Fibroblast of the aortic adventitia (primary cell): ENCODE data around the gene S100B. TPM values are rescaled to one million over a fixed set of nuclear protein-coding genes. Genes with fewer than 3 reads are reported as not detected.

Experiments
- DNase-seq: peaks from one replicate; pipeline ENCODE4 v3.0.0-alpha.2; 2010; ENCODE audit warnings: low read depth
- H3K4me3 ChIP-seq: 2 replicates; pipeline ENCODE4 v1.5.1; 2011; ENCODE audit warnings: low read depth, mild to moderate bottlenecking, control low read depth, low read length, moderate library complexity
- total RNA-seq: library from RNA; depleted of rRNA; stranded (reverse); fragments of >200 nt; gene quantifications from 2 replicates; pipeline ENCODE4 v1.2.3, GENCODE V29; 2012; ENCODE audit warnings: low replicate concordance
- TF ChIP-seq, protein P1 (sequence below): IDR thresholded peaks from 2 replicates; pipeline ENCODE4 v1.5.1; 2011; ENCODE audit warnings: mild to moderate bottlenecking, low read length, control low read depth, inconsistent platforms; ENCODE audit not compliant: insufficient read depth

The S100B gene
- total RNA-seq, 1 donor: 1.2 TPM

DNA sequence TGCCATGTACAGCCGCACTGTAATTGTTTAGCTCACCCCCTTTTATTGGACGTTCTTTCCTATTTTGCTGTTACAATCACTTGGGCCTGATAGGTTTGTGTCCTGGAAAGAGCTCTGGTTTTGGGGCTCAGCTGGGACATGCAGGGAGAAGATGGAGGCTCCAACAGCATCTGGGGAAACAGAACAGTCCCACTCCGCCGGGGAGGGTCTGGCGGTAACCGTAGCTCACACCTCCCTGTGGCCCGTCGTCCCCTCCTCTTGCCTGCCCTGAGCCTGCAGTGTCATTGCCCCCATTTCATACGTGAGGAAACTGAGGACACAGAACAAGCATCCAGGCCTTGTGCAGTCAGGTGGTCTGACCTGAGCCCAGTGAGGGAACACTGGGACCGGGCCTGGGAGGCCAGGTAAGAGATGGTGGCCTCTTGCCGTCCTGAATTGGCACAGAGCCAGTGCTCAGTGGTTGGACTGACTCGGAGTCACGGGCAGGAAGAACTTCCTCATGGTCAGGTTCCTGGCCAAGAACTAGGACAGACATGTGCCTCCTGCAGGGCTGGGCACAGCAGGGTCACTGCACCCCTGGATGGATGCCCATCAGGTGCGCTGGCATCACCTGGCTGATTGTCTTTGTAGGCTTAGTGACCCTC, 41.8 kb downstream of the S100B start:
- DNase-seq: no peak
- H3K4me3 ChIP-seq: no peak overlapping the region
- TF ChIP-seq, protein P1, sequence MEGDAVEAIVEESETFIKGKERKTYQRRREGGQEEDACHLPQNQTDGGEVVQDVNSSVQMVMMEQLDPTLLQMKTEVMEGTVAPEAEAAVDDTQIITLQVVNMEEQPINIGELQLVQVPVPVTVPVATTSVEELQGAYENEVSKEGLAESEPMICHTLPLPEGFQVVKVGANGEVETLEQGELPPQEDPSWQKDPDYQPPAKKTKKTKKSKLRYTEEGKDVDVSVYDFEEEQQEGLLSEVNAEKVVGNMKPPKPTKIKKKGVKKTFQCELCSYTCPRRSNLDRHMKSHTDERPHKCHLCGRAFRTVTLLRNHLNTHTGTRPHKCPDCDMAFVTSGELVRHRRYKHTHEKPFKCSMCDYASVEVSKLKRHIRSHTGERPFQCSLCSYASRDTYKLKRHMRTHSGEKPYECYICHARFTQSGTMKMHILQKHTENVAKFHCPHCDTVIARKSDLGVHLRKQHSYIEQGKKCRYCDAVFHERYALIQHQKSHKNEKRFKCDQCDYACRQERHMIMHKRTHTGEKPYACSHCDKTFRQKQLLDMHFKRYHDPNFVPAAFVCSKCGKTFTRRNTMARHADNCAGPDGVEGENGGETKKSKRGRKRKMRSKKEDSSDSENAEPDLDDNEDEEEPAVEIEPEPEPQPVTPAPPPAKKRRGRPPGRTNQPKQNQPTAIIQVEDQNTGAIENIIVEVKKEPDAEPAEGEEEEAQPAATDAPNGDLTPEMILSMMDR: no peak

DNA sequence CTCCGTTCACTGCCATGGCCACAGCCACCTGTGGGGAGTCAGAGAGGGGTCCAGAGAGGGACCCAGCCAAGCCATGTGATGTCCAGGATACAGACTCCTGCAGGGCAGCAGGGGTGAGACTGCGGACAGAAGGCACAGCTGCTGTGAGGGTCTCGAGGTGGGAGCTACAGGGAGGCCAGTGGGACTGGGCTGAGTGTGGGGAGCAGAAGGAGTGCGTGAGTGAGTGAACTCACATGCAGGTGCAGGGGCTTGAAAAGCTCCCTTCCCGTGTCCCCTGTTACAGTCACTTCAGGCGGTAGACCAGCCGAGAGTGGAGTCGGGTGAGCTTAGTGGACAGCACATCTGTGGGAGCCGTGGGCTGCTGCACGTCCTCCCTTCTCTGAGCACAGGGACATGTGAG, 42.4 kb downstream of the S100B start:
- TF ChIP-seq, protein P1: no peak
- no peak for DNase-seq
- no peak overlapping the region for H3K4me3 ChIP-seq

DNA sequence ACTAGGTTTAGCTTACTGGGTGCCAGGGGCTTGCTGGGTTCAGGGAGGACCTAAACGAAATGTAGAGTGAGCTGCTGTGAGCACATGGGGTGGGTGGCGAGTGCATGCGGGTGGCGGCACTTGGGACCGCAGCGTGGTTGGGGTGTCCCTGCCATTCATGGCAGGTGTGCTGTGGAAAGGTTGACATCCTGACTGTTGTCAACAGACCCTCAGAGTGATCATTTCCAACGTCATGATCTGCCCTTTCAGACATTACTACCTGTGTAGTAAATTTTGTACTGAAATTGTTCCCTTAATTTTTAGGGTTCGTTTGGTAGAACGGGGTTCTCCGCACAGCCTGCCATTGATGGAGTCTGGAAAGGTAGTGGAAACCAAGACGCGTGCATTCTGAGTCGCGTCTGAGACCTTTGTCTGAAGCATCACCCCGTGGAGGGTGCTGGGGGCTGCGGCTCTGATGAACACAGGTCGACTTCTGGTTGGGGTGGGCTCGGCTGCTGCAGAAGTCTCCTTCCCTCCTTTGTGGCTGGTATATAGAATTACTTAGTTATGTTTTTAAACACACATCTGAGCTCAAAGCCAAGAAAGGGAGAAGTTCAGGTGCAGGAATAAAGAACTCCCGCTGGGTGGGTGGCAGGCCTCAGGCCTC, 43.3 kb downstream of the S100B start:
- H3K4me3 ChIP-seq: no peak overlapping the region
- TF ChIP-seq, protein P1: no peak
- DNase-seq: no peak

DNA sequence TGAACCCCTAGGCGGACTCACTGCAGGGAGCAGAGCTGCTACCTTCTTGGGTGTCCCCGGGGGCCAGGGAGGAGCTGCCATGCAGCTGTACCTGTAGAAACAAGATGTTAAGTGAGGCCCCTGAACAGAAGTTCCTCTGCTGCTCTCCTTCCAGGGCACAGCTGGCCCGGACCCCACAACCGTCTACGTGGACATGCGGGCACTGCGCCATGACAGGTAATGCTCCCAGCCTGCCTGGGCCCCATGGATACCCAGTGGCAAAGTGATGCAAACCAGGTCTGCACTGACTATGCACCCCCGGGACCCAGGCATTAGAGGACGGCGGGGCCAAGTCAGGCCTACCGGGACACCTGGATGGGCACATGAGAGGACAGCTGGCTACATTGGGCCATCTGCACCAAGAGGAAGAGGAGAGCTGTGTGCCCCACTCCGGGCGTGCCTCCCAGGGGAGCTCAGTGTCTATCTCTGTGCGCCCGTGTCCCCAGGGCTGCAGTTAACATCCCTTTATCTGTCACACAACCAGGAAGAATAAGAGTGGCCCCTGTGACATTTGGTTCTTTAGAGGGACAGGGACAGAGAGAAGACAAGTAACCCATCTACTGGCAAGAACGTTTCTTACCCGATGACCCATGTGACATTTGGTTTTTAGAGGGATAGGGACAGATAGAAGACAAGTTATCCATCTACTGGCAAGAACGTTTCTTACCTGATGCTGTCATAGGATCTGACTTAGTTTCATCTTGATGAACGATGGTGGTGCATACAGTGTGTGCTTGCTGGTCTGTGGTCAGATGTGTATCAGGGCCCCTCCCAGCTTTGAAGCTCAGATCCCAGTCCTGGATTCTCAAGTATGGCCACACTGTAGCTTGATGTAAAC, 44.1 kb downstream of the S100B start:
- H3K4me3 ChIP-seq: no peak overlapping the region
- TF ChIP-seq, protein P1: no peak
- DNase-seq: no peak

DNA sequence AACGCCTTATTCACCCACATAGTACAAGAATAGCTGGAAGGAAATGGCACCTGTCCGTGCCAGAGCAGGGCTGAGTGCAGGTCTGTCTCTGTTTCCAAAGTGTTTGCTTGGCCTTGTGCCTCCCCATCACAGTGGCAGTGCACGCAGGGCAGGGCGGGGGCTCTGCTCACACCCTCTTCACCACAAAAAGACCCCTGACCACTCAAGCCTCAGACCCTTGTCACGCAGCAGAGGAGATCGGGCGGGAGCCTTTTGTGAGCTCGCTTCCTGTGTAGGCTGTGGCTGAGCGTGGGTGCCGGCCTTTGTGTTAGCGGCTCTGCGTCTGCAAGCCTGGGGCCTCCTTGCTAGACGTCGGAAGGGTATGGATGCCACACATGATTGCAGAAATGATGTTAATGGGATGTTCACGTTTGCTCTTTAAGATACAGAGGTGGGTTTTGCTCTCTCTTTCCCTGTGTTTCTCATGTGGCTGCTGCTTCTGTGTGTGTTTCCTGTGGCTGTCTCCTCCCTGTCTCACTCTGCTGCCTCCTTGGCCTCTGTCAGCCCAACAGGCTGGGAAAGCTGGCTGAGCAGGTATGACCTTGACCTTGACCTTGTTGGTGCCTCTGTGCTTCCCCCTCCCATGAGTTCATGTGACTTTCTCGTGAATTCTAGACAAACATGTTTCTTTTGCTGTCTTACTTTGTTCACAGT, 45.4 kb downstream of the S100B start:
- H3K4me3 ChIP-seq: no peak overlapping the region
- TF ChIP-seq, protein P1: no peak
- DNase-seq: no peak

DNA sequence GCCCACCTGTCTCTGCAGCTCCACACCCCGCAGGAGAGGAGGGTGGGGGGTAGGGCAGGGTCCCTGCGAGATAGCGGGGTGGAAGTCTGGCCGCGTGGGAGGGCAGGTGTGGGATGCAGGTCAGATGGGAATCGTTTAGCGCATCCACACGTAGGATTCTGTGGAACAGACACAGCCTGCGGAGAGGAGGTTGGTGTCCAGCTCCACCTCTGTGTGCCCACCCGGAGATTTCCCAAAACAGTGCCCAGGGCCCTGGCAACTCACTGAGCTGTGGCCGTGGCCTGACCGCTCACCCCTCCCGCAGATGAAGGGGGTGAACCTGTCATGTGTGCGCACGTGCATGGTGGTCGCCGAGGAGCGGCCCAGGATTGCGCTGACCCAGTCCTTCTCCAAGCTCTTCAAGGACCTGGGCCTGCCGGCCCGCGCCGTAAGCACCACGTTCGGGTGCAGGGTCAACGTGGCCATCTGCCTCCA, 46.9 kb downstream of the S100B start:
- no peak overlapping the region for H3K4me3 ChIP-seq
- TF ChIP-seq, protein P1: no peak
- no peak for DNase-seq
